Motor neuron (in vitro differentiated cells): ENCODE results near the gene PTH2R. TPM values are rescaled to one million over a fixed set of nuclear protein-coding genes. Genes with fewer than 3 reads are reported as not detected.
"Not testable (repeated sequence)": the region's sequence is repeated elsewhere in the genome, so short reads cannot be mapped to it uniquely, and the experiment has no call there.

Experiments
- ATAC-seq, 8 experiments: fragments of 200-7000 bp; cut with Tn5 transposase; replicated peaks in 6 of 8; 2 replicates each; pipeline ENCODE4 v1.8.0; 2021; ENCODE audit warnings: mild to moderate bottlenecking in 8 of 8, moderate library complexity in 8 of 8
- H3K27ac ChIP-seq, 2 donors: fragments of 250-450 bp; sonication (Bioruptor Pico); 2 replicates each; pipeline ENCODE4 v1.9.0; 2021; ENCODE audit warnings: antibody characterized with exemption in 2 of 2, mild to moderate bottlenecking in 2 of 2, moderate library complexity in 1 of 2
- H3K4me1 ChIP-seq, 2 donors: fragments of 250-450 bp; sonication (Bioruptor Pico); replicated peaks in 1 of 2; 2 replicates each; pipeline ENCODE4 v1.6.1; 2021; ENCODE audit warnings: antibody characterized with exemption in 2 of 2, mild to moderate bottlenecking in 2 of 2, moderate library complexity in 1 of 2
- H3K4me3 ChIP-seq, 5 donors: fragments of 250-450 bp; sonication (Bioruptor Pico); 2 replicates each; pipeline ENCODE4 v1.9.0; 2021; ENCODE audit warnings: antibody characterized with exemption in 5 of 5, mild to moderate bottlenecking in 5 of 5, moderate library complexity in 4 of 5
- WGBS, 10 experiments: fragments of 450-650 bp; shearing (Covaris generic); methylation state at CpG; one replicate each; pipeline ENCODE4 v1.0.0; 2022; 5-methylcytosine and 5-hydroxymethylcytosine counted together
- in situ Hi-C, 9 experiments: fragments of 400-800 bp; cut with MboI; loops; one replicate each; pipeline ENCODE4 v1.15.0; 2021; ENCODE audit warnings: low sequenced_read_pairs in 9 of 9, low pct_unique_long_range_greater_than_20kb in 2 of 9; ENCODE audit not compliant: unreplicated experiment in 9 of 9
- total RNA-seq, 8 experiments: library from RNA; unstranded; fragments of 300-600 nt; gene quantifications; 2 replicates each; pipeline versions ENCODE4 v1.2.3 to v1.2.4, GENCODE V29; 2022

Gene PTH2R
- total RNA-seq, 8 experiments from 2014 or later: 0.11 to 4.4 (median 0.33) TPM

DNA sequence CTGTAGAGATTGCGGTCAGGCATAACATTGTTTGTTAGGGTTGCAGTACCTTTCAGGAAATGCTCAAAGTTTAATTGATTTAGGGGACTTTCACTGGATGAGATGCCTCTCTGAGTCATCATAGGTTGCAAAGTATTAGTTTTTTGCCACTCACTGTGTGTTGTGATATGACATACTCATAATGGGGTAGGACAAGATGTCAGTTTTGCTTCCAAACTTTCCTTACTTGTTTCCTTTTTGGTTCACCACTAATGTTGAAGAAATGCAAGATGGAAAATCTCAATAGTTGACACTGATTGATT lies 35.0 kb upstream of the PTH2R start:
- ATAC-seq: no peak
- no peak overlapping the region for H3K27ac ChIP-seq
- no peaks in the 10 kb centered on the region for H3K4me1 ChIP-seq
- in situ Hi-C loops: no loop called here
- no peak overlapping the region for H3K4me3 ChIP-seq
- WGBS, 10 experiments: 0 to 100% (median 42%) methylated on average over 1 of the region's 1 CpG; no CpG with 5 or more reads in 4 of the 10 experiments

GRCh38 chr2:208373460-208374089 lies 33.0 kb upstream of the PTH2R start:
- in situ Hi-C loops: no loop called here
- H3K4me1 ChIP-seq: no peaks in the 10 kb centered on the region
- H3K27ac ChIP-seq: no peak overlapping the region
- 0 to 100% (median 50%) methylated on average over 1 to 2 of the region's 2 CpGs; no CpG with 5 or more reads in 1 of the 10 experiments for WGBS, 10 experiments
- peak in 5 of 8 experiments; percentile 30 to 70 (median 54) for ATAC-seq
- H3K4me3 ChIP-seq: no peak overlapping the region

DNA sequence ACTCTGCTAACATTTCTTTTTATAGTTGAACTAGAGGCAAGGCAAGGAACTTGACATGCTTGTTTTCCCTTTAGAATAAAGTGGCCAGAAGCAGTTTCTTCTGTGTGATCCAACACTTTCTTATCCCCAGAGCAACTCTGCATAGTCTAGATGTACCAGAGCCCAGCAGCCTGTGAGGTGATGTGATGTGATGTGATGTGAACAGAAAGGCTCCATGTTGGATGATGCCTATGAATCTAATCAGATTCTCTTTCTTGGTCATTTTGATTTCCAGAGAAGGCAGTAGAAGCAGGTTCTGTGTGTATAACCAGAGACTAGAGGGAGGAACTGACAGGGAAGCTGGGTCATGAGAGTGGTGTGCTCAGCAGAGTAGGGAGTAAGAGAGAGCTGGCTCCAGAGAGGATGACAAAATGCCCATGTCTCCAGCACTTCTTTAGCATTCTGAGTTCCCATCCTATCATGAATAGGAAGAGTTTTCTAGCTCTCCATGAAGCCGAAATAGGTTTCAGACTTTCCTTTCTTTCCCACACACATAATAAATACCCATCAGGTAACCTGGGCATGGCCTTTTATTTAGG lies 31.0 kb upstream of the PTH2R start:
- ATAC-seq: peak in 2 of 8 experiments; percentile 26 to 27
- Histone ChIP-seq H3K4me3 (no peak overlapping the region), H3K27ac (no peak overlapping the region), H3K4me1 (no peaks in the 10 kb centered on the region)
- WGBS, 10 experiments: 20 to 80% (median 40%) methylated on average over 1 of the region's 1 CpG; no CpG with 5 or more reads in 4 of the 10 experiments
- in situ Hi-C loops: loop anchor here in 1 of 9 experiments (25.0 kb wide), 1 partner anchor 1837 kb away; no protein-coding TSS in a partner anchor

- WGBS, 10 experiments: no CpG with 5 or more reads among the region's 40 CpGs
- in situ Hi-C loops: loop anchor here in 1 of 9 experiments (25.0 kb wide), 1 partner anchor 1835 kb away; no protein-coding TSS in a partner anchor
Measured at GRCh38 chr2:208377344-208377860, 29.2 kb upstream of the PTH2R start.

DNA sequence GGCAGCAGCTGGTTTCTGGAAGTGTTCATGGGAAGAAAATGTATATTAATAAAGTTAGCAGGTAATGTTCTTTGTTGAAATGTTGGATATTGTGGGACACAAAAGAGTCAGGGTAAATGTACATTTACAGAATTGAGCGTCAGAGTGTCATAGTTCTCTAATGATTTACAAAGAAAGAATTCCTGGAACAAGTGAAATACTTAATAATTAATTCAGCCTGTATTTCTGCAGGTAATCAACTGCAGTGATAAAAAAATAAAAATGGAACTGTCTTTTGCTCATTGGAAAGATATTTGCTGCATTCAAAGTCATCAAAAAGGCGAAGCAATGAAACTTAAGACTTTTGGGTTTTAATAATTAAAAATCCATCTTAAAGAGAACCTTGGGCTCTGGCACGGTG lies 27.4 kb upstream of the PTH2R start:
- Histone ChIP-seq H3K4me1 (no peaks in the 10 kb centered on the region), H3K27ac (no peak overlapping the region), H3K4me3 (no peak overlapping the region)
- in situ Hi-C loops: loop anchor here in 1 of 9 experiments (25.0 kb wide), 1 partner anchor 1833 kb away; no protein-coding TSS in a partner anchor
- 23 to 100% (median 83%) methylated on average over 1 to 3 of the region's 3 CpGs for WGBS, 10 experiments
- ATAC-seq: no peak

More at GRCh38 chr2:208377344-208377860, 29.2 kb upstream of the PTH2R start:
- not testable (repeated sequence) for H3K27ac ChIP-seq, H3K4me1 ChIP-seq, ATAC-seq, H3K4me3 ChIP-seq

DNA sequence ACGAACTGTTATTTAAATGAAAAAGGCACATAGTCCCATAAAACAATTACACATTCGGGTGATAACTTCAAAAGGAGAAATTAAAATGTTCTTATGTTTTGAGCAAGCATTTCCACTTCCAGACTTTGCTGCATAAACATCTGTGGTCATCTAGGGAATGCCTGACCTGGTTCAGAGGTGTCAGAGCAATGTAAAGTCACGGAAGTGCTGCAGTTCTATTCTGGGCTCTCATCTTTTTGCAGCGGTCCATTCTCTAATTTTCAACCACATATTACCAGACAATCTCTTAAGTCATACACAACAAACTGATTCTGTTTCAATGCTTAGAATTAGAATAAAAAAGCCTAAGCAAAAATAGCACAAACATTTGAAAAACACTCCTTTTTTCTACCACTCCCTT lies 22.0 kb upstream of the PTH2R start:
- in situ Hi-C loops: loop anchor here in 1 of 9 experiments (25.0 kb wide), 1 partner anchor 1828 kb away; no protein-coding TSS in a partner anchor
- no peaks in the 10 kb centered on the region for H3K4me1 ChIP-seq
- no peak overlapping the region for H3K27ac ChIP-seq
- ATAC-seq: no peak
- H3K4me3 ChIP-seq: no peak overlapping the region
- WGBS, 10 experiments: 33 to 96% (median 80%) methylated on average over 1 to 4 of the region's 4 CpGs; no CpG with 5 or more reads in 1 of the 10 experiments

GRCh38 chr2:208386541-208386940 lies 20.1 kb upstream of the PTH2R start:
- in situ Hi-C loops: loop anchor here in 1 of 9 experiments (25.0 kb wide), 1 partner anchor 1826 kb away; no protein-coding TSS in a partner anchor

DNA sequence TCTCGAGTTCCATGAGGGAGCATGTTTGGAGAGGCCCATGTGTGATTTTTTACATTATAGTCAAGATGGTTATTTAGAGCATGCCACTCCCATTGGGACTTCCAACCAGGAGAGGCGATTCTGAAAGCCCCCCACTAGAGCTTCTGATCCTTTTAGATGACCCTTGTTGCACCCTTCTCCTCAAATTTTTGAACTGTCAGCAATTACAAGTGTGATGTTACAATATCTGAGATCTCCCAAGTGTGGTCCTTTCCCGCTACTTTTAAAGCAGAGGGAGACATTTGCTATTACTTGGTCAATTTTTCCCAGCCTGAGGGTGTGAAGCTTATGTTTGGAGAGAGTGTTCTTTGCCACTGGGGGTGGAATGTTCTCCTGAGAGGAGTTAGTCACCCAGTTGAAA lies 16.7 kb upstream of the PTH2R start:
- Histone ChIP-seq H3K4me3 (no peak overlapping the region), H3K4me1 (no peaks in the 10 kb centered on the region), H3K27ac (no peak overlapping the region)
- in situ Hi-C loops: loop anchor here in 1 of 9 experiments (10.0 to 25.0 kb wide), 2 partner anchors 935 to 1822 kb away; no protein-coding TSS in a partner anchor
- no peak for ATAC-seq
- WGBS, 10 experiments: 8 to 88% (median 72%) methylated on average over 1 to 3 of the region's 3 CpGs; no CpG with 5 or more reads in 1 of the 10 experiments

More at GRCh38 chr2:208386541-208386940, 20.1 kb upstream of the PTH2R start:
- Histone ChIP-seq H3K4me1 (no peaks in the 10 kb centered on the region), H3K27ac (no peak overlapping the region), H3K4me3 (no peak overlapping the region)
- no peak for ATAC-seq
- WGBS, 10 experiments: 0 to 60% (median 20%) methylated on average over 1 to 2 of the region's 2 CpGs; no CpG with 5 or more reads in 3 of the 10 experiments

- no peak overlapping the region for H3K4me3 ChIP-seq
- ATAC-seq: no peak
- H3K4me1 ChIP-seq: no peaks in the 10 kb centered on the region
- in situ Hi-C loops: loop anchor here in 1 of 9 experiments (10.0 to 25.0 kb wide), 2 partner anchors 933 to 1820 kb away; no protein-coding TSS in a partner anchor
- H3K27ac ChIP-seq: no peak overlapping the region
- WGBS, 10 experiments: 17 to 100% (median 73%) methylated on average over 1 to 3 of the region's 3 CpGs; no CpG with 5 or more reads in 2 of the 10 experiments
Measured at GRCh38 chr2:208392300-208392699, 14.3 kb upstream of the PTH2R start.

DNA sequence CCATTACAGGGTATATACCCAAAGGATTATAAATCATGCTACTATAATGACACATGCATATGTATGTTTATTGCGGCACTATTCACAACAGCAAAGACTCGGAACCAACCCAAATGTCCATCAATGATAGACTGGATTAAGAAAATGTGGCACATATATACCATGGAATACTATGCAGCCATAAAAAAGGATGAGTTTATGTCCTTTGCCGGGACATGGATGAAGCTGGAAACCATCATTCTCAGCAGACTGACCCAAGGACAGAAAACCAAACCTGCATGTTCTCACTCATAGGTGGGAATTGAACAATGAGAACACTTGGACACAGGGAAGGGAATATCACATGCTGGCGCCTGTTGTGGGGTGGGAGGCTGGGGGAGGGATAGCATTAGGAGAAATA lies 9.8 kb upstream of the PTH2R start:
- 66 to 100% (median 100%) methylated on average over 1 to 4 of the region's 4 CpGs; no CpG with 5 or more reads in 7 of the 10 experiments for WGBS, 10 experiments
- H3K4me1 ChIP-seq, H3K27ac ChIP-seq, ATAC-seq, H3K4me3 ChIP-seq: not testable (repeated sequence)
- in situ Hi-C loops: loop anchor here in 1 of 9 experiments (10.0 to 25.0 kb wide), 2 partner anchors 928 to 1816 kb away; no protein-coding TSS in a partner anchor

- 0 to 67% (median 40%) methylated on average over 1 of the region's 1 CpG; no CpG with 5 or more reads in 5 of the 10 experiments for WGBS, 10 experiments
- in situ Hi-C loops: loop anchor here in 1 of 9 experiments (10.0 to 25.0 kb wide), 2 partner anchors 926 to 1813 kb away; no protein-coding TSS in a partner anchor
- Histone ChIP-seq H3K4me3 (no peak overlapping the region), H3K4me1 (no peaks in the 10 kb centered on the region), H3K27ac (no peak overlapping the region)
- no peak for ATAC-seq
Measured at GRCh38 chr2:208399201-208399600, 7.4 kb upstream of the PTH2R start.

DNA sequence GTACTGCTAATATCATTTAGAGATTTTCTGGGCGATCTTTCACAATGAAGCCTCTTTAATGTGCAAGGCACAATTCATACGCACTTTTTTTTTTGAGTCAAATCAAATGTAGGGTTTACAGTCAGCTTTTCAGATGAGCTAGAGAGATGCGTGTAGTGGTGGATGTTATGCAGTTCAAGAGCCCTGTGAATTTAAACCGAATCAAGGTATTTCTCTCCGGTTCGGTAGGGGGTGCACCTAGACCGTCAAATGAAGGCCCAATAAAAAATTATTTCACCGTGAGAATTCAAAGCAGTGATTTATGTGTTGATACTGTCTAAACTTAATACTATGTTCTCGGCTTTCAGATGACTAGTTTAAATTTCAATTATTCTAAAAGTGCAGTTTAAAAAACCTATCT lies 1.1 kb downstream of the PTH2R start:
- peak; percentile 44 to 78 (median 60) for ATAC-seq
- WGBS, 10 experiments: 0 to 23% (median 8%) methylated on average over 3 to 8 of the region's 9 CpGs; no CpG with 5 or more reads in 1 of the 10 experiments
- in situ Hi-C loops: loop anchor here in 5 of 9 experiments (25.0 kb wide), 4 partner anchors 805 to 1805 kb away; no protein-coding TSS in a partner anchor
- H3K4me1 ChIP-seq: peaks cover 0 to 3% of the 10 kb centered on the region in 2 donors
- peak overlapping the region in 1 of 5 donors; percentile 33 for H3K4me3 ChIP-seq
- no peak overlapping the region for H3K27ac ChIP-seq

GRCh38 chr2:208413931-208414330 lies 7.3 kb downstream of the PTH2R start:
- H3K27ac ChIP-seq: no peak overlapping the region
- H3K4me1 ChIP-seq: no peaks in the 10 kb centered on the region
- WGBS, 10 experiments: 40 to 100% (median 84%) methylated on average over 1 to 2 of the region's 2 CpGs; no CpG with 5 or more reads in 4 of the 10 experiments
- H3K4me3 ChIP-seq: no peak overlapping the region
- no peak for ATAC-seq
- in situ Hi-C loops: loop anchor here in 5 of 9 experiments (25.0 kb wide), 4 partner anchors 798 to 1798 kb away; no protein-coding TSS in a partner anchor
